NCI-H1417 (cell line): ENCODE data around the gene FOXI1.

ENCODE experiments used
- DNase-seq, 3 experiments: peaks; one replicate each; lab custom pipeline; 2025; lab: John Stamatoyannopoulos, UW

FOXI1 gene

DNA sequence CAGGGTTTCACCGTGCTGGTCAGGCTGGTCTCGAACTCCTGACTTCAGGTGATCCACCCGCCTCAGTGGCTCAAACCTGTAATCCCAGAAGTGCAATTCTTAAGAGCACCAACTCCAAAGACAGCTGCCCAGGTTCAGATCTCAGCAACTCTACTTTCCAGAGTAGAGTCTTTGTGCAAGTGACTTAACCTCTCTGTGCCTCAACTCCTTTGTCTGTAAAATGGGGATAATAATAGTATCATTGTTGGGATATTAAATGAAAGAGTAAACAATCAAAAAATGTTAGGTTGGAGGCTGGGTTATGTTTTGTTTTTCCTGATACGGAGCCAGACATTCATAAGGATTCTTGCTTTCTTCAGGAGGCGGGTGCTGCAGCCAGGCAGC is 45.0 kb downstream of the FOXI1 start:
- DNase-seq = no peak

DNA sequence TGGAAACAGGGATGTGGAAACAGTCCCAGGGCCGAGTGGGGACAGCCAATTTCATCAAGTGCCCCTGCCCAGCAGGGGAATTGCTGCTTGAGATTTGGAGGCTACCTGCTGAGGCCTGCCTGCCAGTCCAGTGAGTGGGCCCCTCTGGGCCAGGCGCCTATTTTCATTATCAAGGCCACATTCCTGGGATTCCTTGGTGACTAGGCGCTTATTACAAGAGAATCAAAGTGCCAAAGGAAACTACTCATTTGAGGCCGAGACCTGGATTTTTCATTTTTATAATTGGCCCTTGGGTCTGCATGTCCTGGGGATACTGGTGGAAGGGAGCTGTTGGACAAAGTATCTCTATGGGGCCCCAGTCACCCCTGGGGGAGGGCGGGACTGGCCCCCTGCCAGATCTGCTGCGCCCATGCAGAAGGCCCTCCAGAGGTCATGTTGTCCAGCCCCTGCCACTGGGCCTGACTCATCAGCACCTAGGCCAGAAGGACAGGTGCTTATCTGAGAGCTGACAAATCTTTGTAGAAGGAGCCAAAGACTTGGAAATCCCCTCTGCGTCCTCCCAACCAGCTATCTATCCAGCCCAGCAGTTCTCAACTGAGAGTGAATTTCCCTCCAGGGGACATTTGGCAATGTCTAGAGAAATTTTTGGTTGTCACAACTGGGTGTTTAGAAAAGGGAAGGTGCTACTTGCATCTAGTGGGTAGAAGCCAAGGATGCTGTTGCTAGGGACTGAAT is 45.6 kb downstream of the FOXI1 start:
- no peak for DNase-seq

DNA sequence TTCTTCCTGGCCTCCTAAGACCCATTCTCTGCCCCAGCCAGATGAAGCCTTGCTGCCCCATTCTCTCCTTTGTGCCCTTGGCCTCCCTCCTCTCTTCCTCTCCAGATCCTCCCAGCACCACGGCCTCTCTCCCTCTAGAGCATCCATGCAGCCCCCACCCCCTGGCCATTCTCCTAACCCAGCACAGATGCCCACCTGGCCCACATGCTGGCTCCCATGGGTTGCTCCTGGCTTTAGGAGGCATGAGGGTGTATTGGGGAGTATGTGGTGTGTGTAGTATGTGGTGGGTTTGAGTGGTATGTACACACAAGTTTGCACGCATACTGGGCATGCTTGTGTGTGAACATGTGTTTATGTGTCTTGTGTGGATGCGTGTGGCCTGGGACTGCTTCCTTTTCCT is 47.1 kb downstream of the FOXI1 start:
- DNase-seq = no peak

DNA sequence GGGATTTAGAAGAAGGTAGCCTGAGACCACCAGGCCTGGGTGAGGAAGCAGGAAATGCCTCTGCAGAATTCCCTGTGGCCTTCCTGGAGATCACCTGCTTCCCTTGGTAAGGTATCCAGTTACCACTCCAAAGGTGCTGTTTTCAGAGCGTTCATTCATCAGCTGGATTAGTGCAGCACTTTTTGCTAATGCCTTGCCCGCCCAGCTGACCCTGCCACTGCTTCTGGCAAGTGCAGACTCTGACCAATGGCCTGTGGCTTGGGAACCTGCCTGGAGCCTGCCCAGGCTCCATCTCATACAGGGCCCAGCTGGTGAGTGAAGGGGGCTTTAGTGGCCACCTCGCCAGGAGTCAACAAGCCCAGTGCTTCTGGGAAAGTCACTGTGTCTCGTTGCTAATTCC is 48.6 kb downstream of the FOXI1 start:
- peak in 1 of 3 experiments; percentile 30 for DNase-seq

DNA sequence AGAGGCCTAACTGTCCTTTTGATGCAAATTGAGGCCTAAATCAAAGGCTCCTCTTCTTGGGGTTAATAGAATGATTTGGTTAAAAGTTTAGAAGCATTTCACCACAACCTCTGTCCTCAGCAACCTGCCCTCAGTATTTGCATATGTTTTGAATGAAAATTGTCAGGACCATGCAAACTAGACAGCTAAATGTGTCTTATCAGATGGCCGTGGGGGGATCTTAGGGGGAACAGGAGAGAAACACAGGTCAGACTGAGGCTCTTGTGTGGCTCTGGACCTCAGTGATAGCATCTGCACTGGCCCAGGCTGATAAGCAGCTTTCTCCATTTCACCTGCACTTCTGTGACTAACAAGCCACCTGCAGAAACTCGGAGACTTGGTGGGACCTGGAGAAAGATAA is 49.0 kb downstream of the FOXI1 start:
- DNase-seq = no peak

DNA sequence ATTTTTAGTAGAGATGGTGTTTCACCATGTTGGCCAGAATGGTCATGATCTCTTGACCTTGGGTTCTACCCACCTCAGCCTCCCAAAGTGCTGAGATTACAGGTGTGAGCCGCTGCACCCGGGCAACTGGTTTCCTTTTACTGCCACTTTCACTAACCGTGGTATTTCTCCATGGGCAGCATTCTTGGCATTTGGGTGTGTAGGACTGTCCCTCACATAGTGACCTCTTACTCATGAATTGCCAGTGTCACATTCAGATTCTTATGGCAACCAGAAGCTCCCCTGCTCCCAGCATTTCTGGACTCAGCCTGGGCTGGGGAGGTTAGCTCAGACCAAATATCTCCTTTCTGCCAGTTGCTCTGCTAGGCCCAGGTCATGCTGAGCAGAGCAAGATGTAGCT is 50.1 kb downstream of the FOXI1 start:
- no peak for DNase-seq

DNA sequence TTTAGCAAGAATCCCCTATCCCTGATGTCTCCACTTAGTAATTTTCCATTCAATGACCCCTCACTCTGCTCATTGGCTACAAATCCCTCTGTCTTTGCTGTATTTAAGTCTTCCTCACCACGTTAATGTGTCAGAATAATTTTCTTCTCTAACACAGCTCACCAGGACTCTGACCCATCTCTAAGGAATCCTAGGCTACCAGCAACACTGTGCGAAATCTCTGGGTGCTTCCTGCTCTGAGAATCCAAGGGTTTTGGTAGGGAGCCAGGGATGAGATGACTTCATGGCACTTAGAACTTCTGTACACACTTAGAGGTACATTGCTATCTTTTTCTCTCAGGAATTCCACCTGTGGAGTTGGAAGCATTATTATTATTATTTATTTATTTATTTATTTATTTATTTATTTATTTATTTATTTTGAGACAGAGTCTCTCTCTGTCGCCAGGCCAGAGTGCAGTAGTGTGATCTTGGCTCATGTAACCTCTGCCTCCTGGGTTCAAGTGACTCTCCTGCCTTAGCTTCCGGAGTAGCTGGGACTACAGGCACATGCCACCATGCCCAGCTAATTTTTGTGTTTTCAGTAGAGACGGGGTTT is 53.5 kb downstream of the FOXI1 start:
- no peak for DNase-seq
